ENCODE measurements around the gene CD300LD. TPM values are rescaled to one million over a fixed set of nuclear protein-coding genes. Genes with fewer than 3 reads are reported as not detected.
"Not testable (repeated sequence)": the region's sequence is repeated elsewhere in the genome, so short reads cannot be mapped to it uniquely, and the experiment has no call there.

The CD300LD gene
- polyA plus RNA-seq (2013, experiment 1 of 2; ENCODE audit: insufficient read length) = not detected
- polyA plus RNA-seq (2013, experiment 2 of 2; ENCODE audit: insufficient read length) = not detected

- peak; percentile 24 for DNase-seq
These were observed at the start of gene CD300LD for GRCh38 chr17:74592087-74592990. Gene CD300LD (minus strand): TSS chr17:74592283. CDS start chr17:74592202, 81 bp downstream.

GRCh38 chr17:74641224-74641957 lies 49.3 kb upstream of the CD300LD start:
- DNase-seq = no peak

- DNase-seq = no peak
These were observed 47.6 kb upstream of the CD300LD start for GRCh38 chr17:74639704-74640151.

GRCh38 chr17:74637926-74638325 lies 45.8 kb upstream of the CD300LD start:
- no peak for DNase-seq

- no peak for DNase-seq
These were observed 45.2 kb upstream of the CD300LD start for GRCh38 chr17:74637265-74637664.

- DNase-seq = not testable (repeated sequence)
These were observed 44.5 kb upstream of the CD300LD start for GRCh38 chr17:74636541-74637085.

- DNase-seq = no peak
These were observed 43.3 kb upstream of the CD300LD start for GRCh38 chr17:74635418-74635817.

- no peak for DNase-seq
These were observed 41.2 kb upstream of the CD300LD start for GRCh38 chr17:74633326-74633725.

- DNase-seq = no peak
These were observed 40.5 kb upstream of the CD300LD start for GRCh38 chr17:74632617-74633016.

- DNase-seq = peak; percentile 54
These were observed 39.7 kb upstream of the CD300LD start for GRCh38 chr17:74631468-74632450.

- DNase-seq = not testable (repeated sequence)
These were observed 38.2 kb upstream of the CD300LD start for GRCh38 chr17:74630251-74630650.

- DNase-seq = no peak
These were observed 33.6 kb upstream of the CD300LD start for GRCh38 chr17:74625661-74626060.

- DNase-seq = no peak
These were observed 32.0 kb upstream of the CD300LD start for GRCh38 chr17:74624131-74624530.

GRCh38 chr17:74623693-74624093 lies 31.6 kb upstream of the CD300LD start, which contains the start of gene CD300E:
Gene CD300E (minus strand): TSS chr17:74623738. CDS start chr17:74623621, 117 bp downstream.
- DNase-seq = no peak

- no peak for DNase-seq
These were observed 27.1 kb upstream of the CD300LD start for GRCh38 chr17:74619077-74619673.

GRCh38 chr17:74618451-74618850 lies 26.4 kb upstream of the CD300LD start:
- no peak for DNase-seq

GRCh38 chr17:74616696-74617095 lies 24.6 kb upstream of the CD300LD start:
- DNase-seq = no peak

- no peak for DNase-seq
These were observed 20.0 kb upstream of the CD300LD start for GRCh38 chr17:74612046-74612445.

GRCh38 chr17:74610108-74610507 lies 18.0 kb upstream of the CD300LD start:
- no peak for DNase-seq

GRCh38 chr17:74608511-74608910 lies 16.4 kb upstream of the CD300LD start:
- no peak for DNase-seq

- DNase-seq = no peak
These were observed 15.1 kb upstream of the CD300LD start for GRCh38 chr17:74607221-74607620.
